ENCODE results near the gene SORCS3. TPM values are rescaled to one million over a fixed set of nuclear protein-coding genes. Genes with fewer than 3 reads are reported as not detected.

SORCS3 gene
- total and polyA plus RNA-seq, 10 of the 15 experiments (the other 5 are each of a cell fraction or from before 2014, with no cell fraction given) = 0.01 to 0.04 (median 0.02) TPM; not detected in 7

DNA sequence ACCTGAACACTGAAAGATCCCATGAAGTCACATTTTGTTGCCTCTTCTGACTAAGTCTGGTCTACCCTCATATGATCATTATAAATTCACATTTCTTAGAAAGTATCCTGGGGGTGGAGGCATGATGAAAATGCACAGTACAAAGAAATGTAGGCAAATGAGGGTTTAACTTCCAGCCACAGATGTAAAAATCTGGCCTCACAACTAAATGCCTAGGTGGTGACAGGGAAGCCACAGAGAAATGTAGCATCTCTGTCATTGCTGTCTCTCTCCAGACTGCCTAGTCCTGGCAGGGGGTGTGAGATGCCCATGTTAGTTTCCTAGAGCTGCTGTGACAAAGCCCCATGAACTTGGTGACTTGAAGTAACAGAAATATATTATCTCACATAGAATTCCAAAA is 395.9 kb downstream of the SORCS3 start:
- no TSS peak for BruUV-seq (replicated peaks)
- SMC1A ChIA-PET (ENCODE audit: uncharacterized antibody, unreplicated experiment) = no interaction called here
- no peak overlapping the region for H3K27ac ChIP-seq (ENCODE audit: control insufficient read depth, insufficient read depth)
- no peak overlapping the region for H3K4me3 ChIP-seq
- H3K36me3 ChIP-seq (ENCODE audit: control insufficient read depth in 2 of 2, insufficient read depth in 2 of 2, low read length in 1 of 2) = no peaks in the 10 kb centered on the region
- no peak overlapping the region for H3K9ac ChIP-seq (ENCODE audit: control insufficient read depth, insufficient read depth, low read length)
- CTCF ChIA-PET = no interaction called here
- no peaks in the 10 kb centered on the region for H3K27me3 ChIP-seq (replicated peaks in 1 of 2; ENCODE audit: control insufficient read depth in 2 of 2, insufficient read depth in 2 of 2, low read length in 1 of 2)
- H2AFZ ChIP-seq (ENCODE audit: control insufficient read depth, low read depth, low read length) = no peak overlapping the region
- no peak overlapping the region for H3K4me2 ChIP-seq (ENCODE audit: control insufficient read depth, insufficient read depth)
- intact Hi-C loops (cut with micrococcal nuclease; ENCODE audit: unreplicated experiment) = no loop called here
- TF ChIP-seq, protein P1, sequence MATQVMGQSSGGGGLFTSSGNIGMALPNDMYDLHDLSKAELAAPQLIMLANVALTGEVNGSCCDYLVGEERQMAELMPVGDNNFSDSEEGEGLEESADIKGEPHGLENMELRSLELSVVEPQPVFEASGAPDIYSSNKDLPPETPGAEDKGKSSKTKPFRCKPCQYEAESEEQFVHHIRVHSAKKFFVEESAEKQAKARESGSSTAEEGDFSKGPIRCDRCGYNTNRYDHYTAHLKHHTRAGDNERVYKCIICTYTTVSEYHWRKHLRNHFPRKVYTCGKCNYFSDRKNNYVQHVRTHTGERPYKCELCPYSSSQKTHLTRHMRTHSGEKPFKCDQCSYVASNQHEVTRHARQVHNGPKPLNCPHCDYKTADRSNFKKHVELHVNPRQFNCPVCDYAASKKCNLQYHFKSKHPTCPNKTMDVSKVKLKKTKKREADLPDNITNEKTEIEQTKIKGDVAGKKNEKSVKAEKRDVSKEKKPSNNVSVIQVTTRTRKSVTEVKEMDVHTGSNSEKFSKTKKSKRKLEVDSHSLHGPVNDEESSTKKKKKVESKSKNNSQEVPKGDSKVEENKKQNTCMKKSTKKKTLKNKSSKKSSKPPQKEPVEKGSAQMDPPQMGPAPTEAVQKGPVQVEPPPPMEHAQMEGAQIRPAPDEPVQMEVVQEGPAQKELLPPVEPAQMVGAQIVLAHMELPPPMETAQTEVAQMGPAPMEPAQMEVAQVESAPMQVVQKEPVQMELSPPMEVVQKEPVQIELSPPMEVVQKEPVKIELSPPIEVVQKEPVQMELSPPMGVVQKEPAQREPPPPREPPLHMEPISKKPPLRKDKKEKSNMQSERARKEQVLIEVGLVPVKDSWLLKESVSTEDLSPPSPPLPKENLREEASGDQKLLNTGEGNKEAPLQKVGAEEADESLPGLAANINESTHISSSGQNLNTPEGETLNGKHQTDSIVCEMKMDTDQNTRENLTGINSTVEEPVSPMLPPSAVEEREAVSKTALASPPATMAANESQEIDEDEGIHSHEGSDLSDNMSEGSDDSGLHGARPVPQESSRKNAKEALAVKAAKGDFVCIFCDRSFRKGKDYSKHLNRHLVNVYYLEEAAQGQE (IDR thresholded peaks at IDR 0.05; ENCODE audit: low read depth, low read length) = no peak
- no peak for TF ChIP-seq EZH2 (IDR thresholded peaks at IDR 0.05; ENCODE audit: borderline replicate concordance, control insufficient read depth, low read depth, low read length)
- no peak for TF ChIP-seq TARDBP (IDR thresholded peaks at IDR 0.05; ENCODE audit: borderline replicate concordance)
- TF ChIP-seq ZZZ3 (IDR thresholded peaks at IDR 0.05; ENCODE audit: control insufficient read depth, insufficient read length, low read depth) = no peak
- ATAC-seq (no peak), DNase-seq (ENCODE audit: low read depth, low spot score) (no peak), FAIRE-seq (no peak)
- no peaks in the 10 kb centered on the region for H4K20me1 ChIP-seq (ENCODE audit: control insufficient read depth, insufficient read depth)
- no peaks in the 10 kb centered on the region for H3K9me3 ChIP-seq (replicated peaks; ENCODE audit: control insufficient read depth, insufficient read depth, low read length)
- in situ Hi-C loops (cut with MboI) = no loop called here
- RAD21 ChIA-PET (ENCODE audit: unreplicated experiment) = no interaction called here
- POLR2A ChIA-PET = no interaction called here
- H3K4me1 ChIP-seq (ENCODE audit: control insufficient read depth, insufficient read depth, low read length) = no peaks in the 10 kb centered on the region
- H3K79me2 ChIP-seq (ENCODE audit: control insufficient read depth, insufficient read depth, low read length) = no peaks in the 10 kb centered on the region

DNA sequence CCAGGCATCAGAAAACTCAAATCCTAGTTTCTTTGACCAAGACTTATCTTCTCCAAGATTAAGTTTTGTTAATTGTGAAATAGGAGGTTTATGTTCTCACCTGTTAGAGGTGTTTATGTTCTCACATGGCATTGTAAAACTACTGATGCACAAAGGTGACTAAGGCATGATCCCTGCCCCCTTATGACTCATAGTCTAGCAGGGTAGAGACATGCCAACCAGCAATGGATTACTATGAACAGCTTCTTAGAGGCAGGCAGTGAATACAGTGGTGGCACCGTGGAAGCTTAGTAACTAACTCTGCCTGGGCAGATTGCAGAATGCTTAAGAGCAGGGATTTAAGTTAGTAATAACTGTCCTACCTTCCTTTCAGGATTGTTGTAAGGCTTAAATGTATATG is 400.9 kb downstream of the SORCS3 start:
- DNase-seq (ENCODE audit: low read depth, low spot score) = no peak
- Histone ChIP-seq H3K36me3 (ENCODE audit: control insufficient read depth in 2 of 2, insufficient read depth in 2 of 2, low read length in 1 of 2) (no peaks in the 10 kb centered on the region), H3K27ac (ENCODE audit: control insufficient read depth, insufficient read depth) (no peak overlapping the region), H2AFZ (ENCODE audit: control insufficient read depth, low read depth, low read length) (no peak overlapping the region), H3K4me1 (ENCODE audit: control insufficient read depth, insufficient read depth, low read length) (no peaks in the 10 kb centered on the region), H3K4me3 (no peak overlapping the region), H4K20me1 (ENCODE audit: control insufficient read depth, insufficient read depth) (no peaks in the 10 kb centered on the region), H3K9ac (ENCODE audit: control insufficient read depth, insufficient read depth, low read length) (no peak overlapping the region), H3K27me3 (replicated peaks in 1 of 2; ENCODE audit: control insufficient read depth in 2 of 2, insufficient read depth in 2 of 2, low read length in 1 of 2) (no peaks in the 10 kb centered on the region), H3K79me2 (ENCODE audit: control insufficient read depth, insufficient read depth, low read length) (no peaks in the 10 kb centered on the region), H3K4me2 (ENCODE audit: control insufficient read depth, insufficient read depth) (no peak overlapping the region), H3K9me3 (replicated peaks; ENCODE audit: control insufficient read depth, insufficient read depth, low read length) (no peaks in the 10 kb centered on the region)
- RAD21 ChIA-PET (ENCODE audit: unreplicated experiment) = no interaction called here
- in situ Hi-C loops (cut with MboI) (no loop called here), intact Hi-C loops (cut with micrococcal nuclease; ENCODE audit: unreplicated experiment) (no loop called here)
- POLR2A ChIA-PET = no interaction called here
- SMC1A ChIA-PET (ENCODE audit: uncharacterized antibody, unreplicated experiment) = no interaction called here
- ATAC-seq = no peak
- WGBS (ENCODE audit: insufficient coverage, insufficient replicate concordance, low lambda C conversion rate, missing lambda C conversion rate) = 0% methylated on average over 1 of the region's 1 CpG
- no peak for FAIRE-seq
- BruUV-seq (replicated peaks) = no TSS peak
- CTCF ChIA-PET = no interaction called here
- no peak for TF ChIP-seq PAX8 (IDR thresholded peaks at IDR 0.05)
- no peak for TF ChIP-seq WRNIP1 (IDR thresholded peaks at IDR 0.05; ENCODE audit: borderline replicate concordance, low read depth, low read length)
- TF ChIP-seq SMAD5 (IDR thresholded peaks at IDR 0.05; ENCODE audit: low read depth) = no peak
- no peak for TF ChIP-seq PML (IDR thresholded peaks at IDR 0.05; ENCODE audit: low read length)
- TF ChIP-seq BCL11A (IDR thresholded peaks at IDR 0.05; ENCODE audit: low read depth, low read length) = no peak
- TF ChIP-seq, protein P2, sequence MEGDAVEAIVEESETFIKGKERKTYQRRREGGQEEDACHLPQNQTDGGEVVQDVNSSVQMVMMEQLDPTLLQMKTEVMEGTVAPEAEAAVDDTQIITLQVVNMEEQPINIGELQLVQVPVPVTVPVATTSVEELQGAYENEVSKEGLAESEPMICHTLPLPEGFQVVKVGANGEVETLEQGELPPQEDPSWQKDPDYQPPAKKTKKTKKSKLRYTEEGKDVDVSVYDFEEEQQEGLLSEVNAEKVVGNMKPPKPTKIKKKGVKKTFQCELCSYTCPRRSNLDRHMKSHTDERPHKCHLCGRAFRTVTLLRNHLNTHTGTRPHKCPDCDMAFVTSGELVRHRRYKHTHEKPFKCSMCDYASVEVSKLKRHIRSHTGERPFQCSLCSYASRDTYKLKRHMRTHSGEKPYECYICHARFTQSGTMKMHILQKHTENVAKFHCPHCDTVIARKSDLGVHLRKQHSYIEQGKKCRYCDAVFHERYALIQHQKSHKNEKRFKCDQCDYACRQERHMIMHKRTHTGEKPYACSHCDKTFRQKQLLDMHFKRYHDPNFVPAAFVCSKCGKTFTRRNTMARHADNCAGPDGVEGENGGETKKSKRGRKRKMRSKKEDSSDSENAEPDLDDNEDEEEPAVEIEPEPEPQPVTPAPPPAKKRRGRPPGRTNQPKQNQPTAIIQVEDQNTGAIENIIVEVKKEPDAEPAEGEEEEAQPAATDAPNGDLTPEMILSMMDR (IDR thresholded peaks at IDR 0.05 in 2 of 3, conservative IDR thresholded peaks at IDR 0.05 in 1 of 3; ENCODE audit: control insufficient read depth in 2 of 3, extremely low read depth in 1 of 3, insufficient read depth in 1 of 3, low read depth in 3 of 3, low read length in 3 of 3) = no peak
- no peak for TF ChIP-seq NR2C2 (IDR thresholded peaks at IDR 0.05; ENCODE audit: borderline replicate concordance, control insufficient read depth, insufficient read length, low read depth)
- TF ChIP-seq YY1 (IDR thresholded peaks at IDR 0.05; ENCODE audit: low read depth, low read length) = no peak
- TF ChIP-seq ZSCAN29 (IDR thresholded peaks at IDR 0.05) = no peak
- no peak for TF ChIP-seq NBN (IDR thresholded peaks at IDR 0.05)
- no peak for TF ChIP-seq JUND (IDR thresholded peaks at IDR 0.05; ENCODE audit: low read depth, low read length)
- no peak for TF ChIP-seq SUPT20H (IDR thresholded peaks at IDR 0.05; ENCODE audit: borderline replicate concordance, control insufficient read depth, low read depth, low read length)

Data from GM12878 (cell line).